Coronary artery (tissue), 2 donors: ENCODE measurements around the gene XDH.

Source experiments
- DNase-seq: peaks from one replicate; pipeline ENCODE4 v3.0.0-alpha.2; 2017; ENCODE audit warnings: low spot score
- H3K27ac ChIP-seq, 2 donors: fragments of 200-600 bp; sonication (generic); one replicate each; pipeline ENCODE4 v1.5.1; 2016 to 2019
- H3K4me3 ChIP-seq: fragments of 200-600 bp; sonication (generic); 2 replicates; pipeline ENCODE4 v1.5.1; 2016; ENCODE audit warnings: mild to moderate bottlenecking, moderate library complexity
- TF ChIP-seq, protein P1 (sequence below): fragments of 200-600 bp; sonication (generic); IDR thresholded peaks from one replicate; pipeline ENCODE4 v1.5.1; 2019; ENCODE audit warnings: antibody characterized with exemption

The XDH gene

DNA sequence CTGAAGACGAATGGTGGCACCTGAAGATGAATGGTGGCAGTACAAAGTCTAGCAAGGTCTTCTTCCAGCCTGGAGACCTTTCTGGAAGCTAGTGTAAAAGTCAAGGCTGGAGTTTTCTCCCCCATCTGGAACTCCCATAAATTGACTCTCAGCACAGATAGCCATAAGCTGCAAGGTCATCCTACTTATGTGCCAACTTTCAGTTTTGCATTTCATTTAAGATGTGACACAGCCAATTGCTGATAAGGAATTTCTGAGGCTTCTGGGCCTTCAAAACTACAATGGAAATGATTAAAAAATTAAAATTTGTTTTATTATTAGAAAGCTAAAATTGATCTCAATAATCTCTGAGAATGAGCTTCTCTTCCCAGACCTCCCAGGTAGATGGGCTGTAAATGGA is 10.2 kb downstream of the XDH start:
- Histone ChIP-seq H3K27ac (no peak overlapping the region), H3K4me3 (no peak overlapping the region)
- TF ChIP-seq, protein P1, sequence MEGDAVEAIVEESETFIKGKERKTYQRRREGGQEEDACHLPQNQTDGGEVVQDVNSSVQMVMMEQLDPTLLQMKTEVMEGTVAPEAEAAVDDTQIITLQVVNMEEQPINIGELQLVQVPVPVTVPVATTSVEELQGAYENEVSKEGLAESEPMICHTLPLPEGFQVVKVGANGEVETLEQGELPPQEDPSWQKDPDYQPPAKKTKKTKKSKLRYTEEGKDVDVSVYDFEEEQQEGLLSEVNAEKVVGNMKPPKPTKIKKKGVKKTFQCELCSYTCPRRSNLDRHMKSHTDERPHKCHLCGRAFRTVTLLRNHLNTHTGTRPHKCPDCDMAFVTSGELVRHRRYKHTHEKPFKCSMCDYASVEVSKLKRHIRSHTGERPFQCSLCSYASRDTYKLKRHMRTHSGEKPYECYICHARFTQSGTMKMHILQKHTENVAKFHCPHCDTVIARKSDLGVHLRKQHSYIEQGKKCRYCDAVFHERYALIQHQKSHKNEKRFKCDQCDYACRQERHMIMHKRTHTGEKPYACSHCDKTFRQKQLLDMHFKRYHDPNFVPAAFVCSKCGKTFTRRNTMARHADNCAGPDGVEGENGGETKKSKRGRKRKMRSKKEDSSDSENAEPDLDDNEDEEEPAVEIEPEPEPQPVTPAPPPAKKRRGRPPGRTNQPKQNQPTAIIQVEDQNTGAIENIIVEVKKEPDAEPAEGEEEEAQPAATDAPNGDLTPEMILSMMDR = no peak
- no peak for DNase-seq

DNA sequence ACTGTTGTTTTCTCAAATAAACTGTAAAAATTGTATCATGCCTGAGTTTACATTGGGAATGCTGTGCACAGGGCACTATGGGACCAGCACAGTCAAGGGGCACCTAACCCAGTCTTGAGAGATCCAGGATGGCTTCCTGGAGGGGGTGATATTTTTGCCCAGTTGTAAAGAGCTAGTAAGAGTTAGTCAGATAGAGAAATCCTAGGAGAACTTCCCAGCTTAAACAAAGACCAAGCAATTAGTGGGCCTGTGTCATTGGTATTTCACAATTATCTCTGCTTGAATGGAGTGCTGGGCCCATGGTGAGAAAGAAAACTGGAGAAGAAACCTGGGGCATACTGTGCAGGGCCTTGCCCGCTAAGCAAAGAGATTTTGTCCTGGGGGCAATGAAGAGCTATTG is 12.2 kb downstream of the XDH start:
- TF ChIP-seq, protein P1 = no peak
- Histone ChIP-seq H3K27ac (no peak overlapping the region), H3K4me3 (no peak overlapping the region)
- no peak for DNase-seq

DNA sequence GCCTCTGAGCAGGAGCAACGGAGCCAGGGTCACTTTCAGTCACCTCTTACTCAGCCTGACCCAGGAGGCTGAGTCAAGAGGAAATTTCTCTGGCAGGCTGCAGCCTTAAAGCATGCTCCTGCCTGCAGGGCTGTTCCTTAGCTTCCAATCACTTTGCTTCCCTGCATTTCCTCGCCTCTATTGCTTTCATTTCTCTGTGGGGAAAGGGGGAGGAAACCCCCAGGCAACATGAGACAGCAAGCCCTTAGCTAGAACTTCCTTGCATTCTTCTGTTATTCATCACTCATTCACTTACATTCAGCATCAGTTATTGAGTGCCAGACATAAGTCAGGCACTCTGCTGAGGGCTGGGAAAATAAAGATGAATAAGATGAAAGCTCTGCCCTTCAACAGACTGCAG is 13.0 kb downstream of the XDH start:
- no peak overlapping the region for H3K27ac ChIP-seq
- no peak for DNase-seq
- TF ChIP-seq, protein P1 = no peak
- no peak overlapping the region for H3K4me3 ChIP-seq

DNA sequence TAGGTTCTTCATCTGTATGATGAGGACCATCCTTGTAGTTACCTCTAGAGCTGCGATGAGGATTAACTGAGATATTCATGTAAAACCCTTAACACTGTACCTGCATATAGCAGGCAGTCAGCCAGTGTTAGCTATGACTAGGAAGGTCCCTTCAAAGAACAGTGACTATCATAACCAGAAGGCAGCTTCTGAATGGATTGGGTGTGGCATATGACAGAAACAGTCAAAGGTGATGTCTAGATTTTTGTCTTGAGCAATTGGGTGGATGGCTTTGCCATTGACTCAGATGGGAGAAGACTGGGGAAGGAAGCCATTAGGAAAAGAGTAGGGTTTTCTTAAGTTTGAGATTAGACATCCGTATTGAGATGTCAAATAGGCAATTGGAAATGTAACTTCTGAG is 15.7 kb downstream of the XDH start:
- Histone ChIP-seq H3K27ac (no peak overlapping the region), H3K4me3 (no peak overlapping the region)
- DNase-seq = no peak
- TF ChIP-seq, protein P1 = no peak

DNA sequence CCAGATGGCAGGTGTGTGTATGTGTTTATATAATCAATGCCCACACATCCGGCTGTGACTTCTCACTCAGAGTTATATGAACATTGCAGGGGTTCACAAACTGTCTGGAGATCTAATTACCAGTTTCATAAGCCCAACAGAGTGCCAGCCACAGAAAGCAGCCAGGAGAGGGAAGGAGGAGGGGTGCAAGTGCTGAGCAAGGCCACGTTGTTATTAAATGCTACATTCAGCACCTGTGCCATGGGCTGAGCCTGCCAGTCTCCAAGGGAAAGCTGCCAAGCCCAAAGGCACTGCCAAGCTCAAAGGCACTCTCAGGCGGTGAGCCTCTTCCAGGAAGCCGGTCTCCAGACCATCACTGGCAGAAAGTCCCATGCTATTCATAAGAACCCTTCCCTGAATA is 17.4 kb downstream of the XDH start:
- no peak overlapping the region for H3K4me3 ChIP-seq
- H3K27ac ChIP-seq = no peak overlapping the region
- DNase-seq = no peak
- TF ChIP-seq, protein P1 = no peak

DNA sequence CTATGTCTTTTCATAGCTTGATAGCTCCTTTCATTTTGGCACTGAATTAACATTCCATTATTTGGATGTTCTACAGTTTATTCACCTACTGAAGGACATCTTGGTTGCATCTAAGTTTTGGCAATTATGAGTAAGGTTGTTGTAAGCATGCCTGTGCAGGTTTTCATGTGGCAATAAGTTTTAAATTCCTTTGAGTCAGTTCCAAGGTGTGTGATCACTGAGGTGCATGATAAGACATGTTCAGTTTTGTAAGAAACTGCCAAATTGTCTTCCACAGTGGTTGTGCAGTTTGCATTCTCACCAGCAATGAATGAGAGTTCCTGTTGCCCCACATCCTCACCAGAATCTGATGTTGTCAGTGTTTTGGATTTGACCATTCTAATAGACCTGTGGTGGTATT is 24.2 kb downstream of the XDH start:
- no peak overlapping the region for H3K27ac ChIP-seq
- TF ChIP-seq, protein P1 = no peak
- H3K4me3 ChIP-seq = no peak overlapping the region
- no peak for DNase-seq

DNA sequence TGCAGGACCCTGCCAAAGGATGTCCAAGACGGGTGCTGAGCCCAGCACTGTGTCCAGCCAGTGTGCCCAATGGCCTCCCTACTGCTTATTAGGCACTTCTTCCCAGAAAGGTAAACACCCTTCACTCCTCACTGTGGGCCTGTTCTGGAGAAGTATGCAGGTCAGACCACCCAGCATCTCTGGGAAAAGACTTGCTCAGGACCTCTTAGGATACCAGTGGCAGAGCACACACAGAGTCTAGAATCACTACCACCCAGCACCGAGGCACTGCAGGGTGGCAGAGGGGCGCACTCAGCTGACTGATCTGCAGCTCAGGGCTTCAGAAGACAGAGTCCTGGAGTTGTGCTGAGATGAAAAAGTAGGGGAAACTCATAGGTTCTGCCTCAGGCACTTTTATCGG is 25.8 kb downstream of the XDH start:
- DNase-seq = peak; percentile 49
- H3K27ac ChIP-seq = no peak overlapping the region
- TF ChIP-seq, protein P1 = no peak
- no peak overlapping the region for H3K4me3 ChIP-seq
